Chondrocyte (in vitro differentiated cells): ENCODE results near the gene UTS2B. TPM values are rescaled to one million over a fixed set of nuclear protein-coding genes. Genes with fewer than 3 reads are reported as not detected.
A peak's percentile ranks its signal among the peaks of the same experiment; 100 is the strongest.

Experiments
- DNase-seq: peaks from one replicate; pipeline ENCODE4 v3.0.0; 2021; ENCODE audit warnings: mixed read lengths, low spot score
- H3K27ac Mint-ChIP-seq: one replicate; pipeline ENCODE4 v1.8.0; 2021; ENCODE audit warnings: mild to moderate bottlenecking, moderate library complexity, mixed read lengths; ENCODE audit not compliant: unreplicated experiment
- H3K27me3 Mint-ChIP-seq: 2 replicates; pipeline ENCODE4 v1.8.0; 2021; ENCODE audit warnings: low read depth, mixed read lengths
- H3K36me3 Mint-ChIP-seq: 2 replicates; pipeline ENCODE4 v1.8.0; 2021; ENCODE audit warnings: low read depth, mixed read lengths
- H3K4me1 Mint-ChIP-seq: 2 replicates; pipeline ENCODE4 v1.8.0; 2021; ENCODE audit warnings: low read depth, mild to moderate bottlenecking, mixed read lengths
- H3K4me3 Mint-ChIP-seq: one replicate; pipeline ENCODE4 v1.8.0; 2021; ENCODE audit warnings: mild to moderate bottlenecking, moderate library complexity, mixed read lengths; ENCODE audit not compliant: unreplicated experiment
- H3K9me3 Mint-ChIP-seq: 2 replicates; pipeline ENCODE4 v1.8.0; 2021; ENCODE audit warnings: low read depth, mixed read lengths
- CTCF ChIP-seq: fragments of 200-600 bp; sonication (generic); IDR thresholded peaks from 2 replicates; pipeline ENCODE4 v1.5.0; 2021; ENCODE audit warnings: antibody characterized with exemption, mild to moderate bottlenecking, moderate library complexity
- total RNA-seq: library from RNA; stranded (reverse); gene quantifications from 3 replicates; pipeline ENCODE4 v1.2.1, GENCODE V29; 2021

The UTS2B gene
- total RNA-seq, 1 donor from 2014 or later: 0.17 TPM

- no peak overlapping the region for H3K4me3 Mint-ChIP-seq
- no peak for TF ChIP-seq CTCF
Observed at GRCh38 chr3:191352014-191352413, 21.7 kb upstream of the UTS2B start.

GRCh38 chr3:191350396-191351090 lies 20.2 kb upstream of the UTS2B start:
- no peak for TF ChIP-seq CTCF
- H3K27ac Mint-ChIP-seq: peak overlapping the region; percentile 88
- no peaks in the 10 kb centered on the region for H3K9me3 Mint-ChIP-seq
- no peaks in the 10 kb centered on the region for H3K36me3 Mint-ChIP-seq
- H3K27me3 Mint-ChIP-seq: no peaks in the 10 kb centered on the region
- peak overlapping the region; percentile 63 for H3K4me3 Mint-ChIP-seq
- H3K4me1 Mint-ChIP-seq: peaks cover 7% of the 10 kb centered on the region
- DNase-seq: no peak

More at GRCh38 chr3:191352014-191352413, 21.7 kb upstream of the UTS2B start:
- no peaks in the 10 kb centered on the region for H3K27me3 Mint-ChIP-seq
- H3K36me3 Mint-ChIP-seq: no peaks in the 10 kb centered on the region
- DNase-seq: no peak
- no peak overlapping the region for H3K27ac Mint-ChIP-seq
- H3K9me3 Mint-ChIP-seq: no peaks in the 10 kb centered on the region
- H3K4me1 Mint-ChIP-seq: peaks cover 22% of the 10 kb centered on the region

- no peaks in the 10 kb centered on the region for H3K9me3 Mint-ChIP-seq
- no peak overlapping the region for H3K27ac Mint-ChIP-seq
- no peaks in the 10 kb centered on the region for H3K27me3 Mint-ChIP-seq
- H3K4me3 Mint-ChIP-seq: no peak overlapping the region
- H3K4me1 Mint-ChIP-seq: peaks cover 15% of the 10 kb centered on the region
- no peak for TF ChIP-seq CTCF
- DNase-seq: no peak
- H3K36me3 Mint-ChIP-seq: no peaks in the 10 kb centered on the region
Observed at GRCh38 chr3:191348098-191348497, 17.8 kb upstream of the UTS2B start.

- Mint-ChIP-seq H3K4me1 (peaks cover 24% of the 10 kb centered on the region), H3K36me3 (no peaks in the 10 kb centered on the region), H3K27ac (no peak overlapping the region), H3K9me3 (no peaks in the 10 kb centered on the region), H3K27me3 (no peaks in the 10 kb centered on the region), H3K4me3 (no peak overlapping the region)
- TF ChIP-seq CTCF: no peak
- no peak for DNase-seq
Observed at GRCh38 chr3:191347228-191347627, 16.9 kb upstream of the UTS2B start.

GRCh38 chr3:191345334-191345733 lies 15.0 kb upstream of the UTS2B start:
- H3K4me3 Mint-ChIP-seq: no peak overlapping the region
- no peak for DNase-seq
- no peaks in the 10 kb centered on the region for H3K36me3 Mint-ChIP-seq
- no peaks in the 10 kb centered on the region for H3K27me3 Mint-ChIP-seq
- TF ChIP-seq CTCF: no peak
- no peaks in the 10 kb centered on the region for H3K9me3 Mint-ChIP-seq
- H3K27ac Mint-ChIP-seq: no peak overlapping the region
- H3K4me1 Mint-ChIP-seq: peaks cover 40% of the 10 kb centered on the region
